IPS-18a (cell line): ENCODE results near the gene LENG9.
"Not testable (repeated sequence)": the region's sequence is repeated elsewhere in the genome, so short reads cannot be mapped to it uniquely, and the experiment has no call there.

Source experiments
- H3K27ac ChIP-seq: one replicate; pipeline ENCODE4 v1.5.1; 2013; ENCODE audit warnings: low read length
- H3K27me3 ChIP-seq: one replicate; pipeline ENCODE4 v1.6.1; 2013; ENCODE audit warnings: mild to moderate bottlenecking, low read length; ENCODE audit not compliant: control insufficient read depth, insufficient read depth
- H3K36me3 ChIP-seq: one replicate; pipeline ENCODE4 v1.6.1; 2013; ENCODE audit warnings: low read depth, low read length; ENCODE audit not compliant: control insufficient read depth
- H3K4me1 ChIP-seq: one replicate; pipeline ENCODE4 v1.6.1; 2013; ENCODE audit warnings: low read depth, low read length; ENCODE audit not compliant: control insufficient read depth
- H3K4me3 ChIP-seq: one replicate; pipeline ENCODE4 v1.5.1; 2013; ENCODE audit warnings: low read length
- H3K9ac ChIP-seq: one replicate; pipeline ENCODE4 v1.6.1; 2013; ENCODE audit warnings: mild to moderate bottlenecking, low read length, moderate library complexity
- H3K9me3 ChIP-seq: one replicate; pipeline ENCODE4 v1.6.1; 2013; ENCODE audit warnings: low read depth, low read length; ENCODE audit not compliant: control insufficient read depth

LENG9 gene

GRCh38 chr19:54475706-54476105, 12.1 kb upstream of the LENG9 start:
- H3K9ac ChIP-seq = no peak overlapping the region
- no peaks in the 10 kb centered on the region for H3K9me3 ChIP-seq
- H3K27me3 ChIP-seq = peaks cover 10% of the 10 kb centered on the region
- no peak overlapping the region for H3K4me3 ChIP-seq
- no peaks in the 10 kb centered on the region for H3K4me1 ChIP-seq
- no peaks in the 10 kb centered on the region for H3K36me3 ChIP-seq
- H3K27ac ChIP-seq = no peak overlapping the region

GRCh38 chr19:54473892-54474372, 10.4 kb upstream of the LENG9 start:
- Histone ChIP-seq H3K4me3 (no peak overlapping the region), H3K9ac (no peak overlapping the region), H3K27ac (no peak overlapping the region), H3K4me1 (no peaks in the 10 kb centered on the region), H3K36me3 (no peaks in the 10 kb centered on the region), H3K27me3 (peaks cover 26% of the 10 kb centered on the region), H3K9me3 (no peaks in the 10 kb centered on the region)

GRCh38 chr19:54473071-54473891, 9.7 kb upstream of the LENG9 start, which contains the start of gene CDC42EP5:
Gene CDC42EP5, minus strand, starts transcription at chr19:54473296. Its CDS starts 7,749 bp downstream, at chr19:54465547.
- Histone ChIP-seq H3K4me1 (no peaks in the 10 kb centered on the region), H3K9ac (no peak within 1 kb of the TSS), H3K27me3 (peaks cover 26% of the 10 kb centered on the region), H3K36me3 (no peaks in the 10 kb centered on the region), H3K27ac (no peak within 1 kb of the TSS), H3K9me3 (no peaks in the 10 kb centered on the region), H3K4me3 (no peak within 1 kb of the TSS)

- H3K9ac ChIP-seq = peak overlapping the region; percentile 56
- no peaks in the 10 kb centered on the region for H3K36me3 ChIP-seq
- peak overlapping the region; percentile 56 for H3K4me3 ChIP-seq
- H3K9me3 ChIP-seq = no peaks in the 10 kb centered on the region
- no peak overlapping the region for H3K27ac ChIP-seq
- H3K27me3 ChIP-seq = peaks cover 26% of the 10 kb centered on the region
- H3K4me1 ChIP-seq = no peaks in the 10 kb centered on the region
Observed at GRCh38 chr19:54470991-54471782, 7.6 kb upstream of the LENG9 start.

GRCh38 chr19:54470276-54470887, 6.8 kb upstream of the LENG9 start:
- no peaks in the 10 kb centered on the region for H3K9me3 ChIP-seq
- H3K36me3 ChIP-seq = no peaks in the 10 kb centered on the region
- H3K27ac ChIP-seq = no peak overlapping the region
- peak overlapping the region; percentile 56 for H3K4me3 ChIP-seq
- H3K27me3 ChIP-seq = peaks cover 32% of the 10 kb centered on the region
- H3K4me1 ChIP-seq = no peaks in the 10 kb centered on the region
- H3K9ac ChIP-seq = peak overlapping the region; percentile 56

- Histone ChIP-seq H3K9ac (no peak overlapping the region), H3K4me3 (no peak overlapping the region)
Observed at GRCh38 chr19:54469496-54469934, 5.9 kb upstream of the LENG9 start.

GRCh38 chr19:54466110-54466480, 2.5 kb upstream of the LENG9 start:
- not testable (repeated sequence) for H3K27ac ChIP-seq
- H3K27me3 ChIP-seq = peaks cover 25% of the 10 kb centered on the region

More at GRCh38 chr19:54469496-54469934, 5.9 kb upstream of the LENG9 start:
- Histone ChIP-seq H3K36me3 (no peaks in the 10 kb centered on the region), H3K27ac (no peak overlapping the region), H3K4me1 (no peaks in the 10 kb centered on the region), H3K27me3 (peaks cover 32% of the 10 kb centered on the region), H3K9me3 (no peaks in the 10 kb centered on the region)

GRCh38 chr19:54465426-54466109, 2.0 kb upstream of the LENG9 start:
- no peak overlapping the region for H3K9ac ChIP-seq
- no peaks in the 10 kb centered on the region for H3K4me1 ChIP-seq
- peaks cover 12% of the 10 kb centered on the region for H3K36me3 ChIP-seq
- no peak overlapping the region for H3K4me3 ChIP-seq
- H3K27me3 ChIP-seq = peaks cover 20% of the 10 kb centered on the region
- H3K27ac ChIP-seq = no peak overlapping the region
- H3K9me3 ChIP-seq = no peaks in the 10 kb centered on the region

More at GRCh38 chr19:54466110-54466480, 2.5 kb upstream of the LENG9 start:
- peaks cover 12% of the 10 kb centered on the region for H3K36me3 ChIP-seq
- not testable (repeated sequence) for H3K9ac ChIP-seq, H3K9me3 ChIP-seq, H3K4me3 ChIP-seq, H3K4me1 ChIP-seq

- H3K27ac ChIP-seq = peak overlapping the region; percentile 96
- peaks cover 15% of the 10 kb centered on the region for H3K36me3 ChIP-seq
- H3K4me1 ChIP-seq = no peaks in the 10 kb centered on the region
- peak overlapping the region; percentile 78 for H3K9ac ChIP-seq
- H3K9me3 ChIP-seq = no peaks in the 10 kb centered on the region
- H3K27me3 ChIP-seq = peaks cover 13% of the 10 kb centered on the region
- peak overlapping the region; percentile 84 for H3K4me3 ChIP-seq
Observed at GRCh38 chr19:54464630-54465425, 1.2 kb upstream of the LENG9 start.

GRCh38 chr19:54464044-54464629, 559 bp upstream of the LENG9 start:
- Histone ChIP-seq H3K9ac (peak overlapping the region; percentile 78), H3K4me3 (peak overlapping the region; percentile 84), H3K4me1 (no peaks in the 10 kb centered on the region), H3K27me3 (peaks cover 6% of the 10 kb centered on the region), H3K9me3 (no peaks in the 10 kb centered on the region), H3K36me3 (peaks cover 22% of the 10 kb centered on the region), H3K27ac (peak overlapping the region; percentile 96)
